GM23248 (cell line): ENCODE measurements around the gene NUDT12.

Experiments used
- EZH2 ChIP-seq: fragments of 200-600 bp; sonication (generic); IDR thresholded peaks from 2 replicates; pipeline ENCODE4 v1.6.1; 2018; ENCODE audit warnings: antibody characterized with exemption, mild to moderate bottlenecking; ENCODE audit not compliant: insufficient read depth, poor library complexity, severe bottlenecking
- EZH2phosphoT487 ChIP-seq: fragments of 200-600 bp; sonication (generic); IDR thresholded peaks from 2 replicates; pipeline ENCODE4 v1.6.1; 2018; ENCODE audit warnings: antibody characterized with exemption, moderate library complexity, mild to moderate bottlenecking, low read depth; ENCODE audit not compliant: insufficient read depth

GRCh38 chr5:103526164-103526915, 36.2 kb downstream of the NUDT12 start:
- TF ChIP-seq EZH2 (no peak), EZH2phosphoT487 (no peak)
